K562 (cell line): ENCODE data around the gene YOD1. TPM values are rescaled to one million over a fixed set of nuclear protein-coding genes. Genes with fewer than 3 reads are reported as not detected.

Experiments used
- BRD9 ChIP-seq: fragments of 450-650 bp; IDR thresholded peaks from 2 replicates; pipeline ENCODE4 v1.6.1; 2018; ENCODE audit warnings: low read depth; ENCODE audit not compliant: partially characterized antibody
- DIDO1 ChIP-seq: fragments of 450-650 bp; IDR thresholded peaks from 2 replicates; pipeline ENCODE4 v1.6.1; 2016; ENCODE audit warnings: low read depth, missing biosample characterization, missing genetic modification characterization
- ELF4 ChIP-seq: fragments of 450-650 bp; formaldehyde crosslinking; IDR thresholded peaks from 2 replicates; pipeline ENCODE4 v1.4.0; 2022; ENCODE audit warnings: missing genetic modification characterization
- ETS2 ChIP-seq: IDR thresholded peaks from 2 replicates; pipeline ENCODE4 v1.6.1; 2016; ENCODE audit warnings: borderline replicate concordance, missing genetic modification characterization, mild to moderate bottlenecking, moderate library complexity, missing compliant biosample characterization; ENCODE audit not compliant: poor library complexity, severe bottlenecking
- ETV6 ChIP-seq, 3 experiments: fragments of 150-350 bp in 1 of 3; sonication (generic) in 1 of 3; formaldehyde crosslinking in 1 of 3; IDR thresholded peaks; 2 replicates each; pipeline versions ENCODE4 v1.6.1 to v1.8.0; 2014 to 2022; ENCODE audit warnings: borderline replicate concordance in 2 of 3, low read depth in 2 of 3, antibody characterized with exemption in 1 of 3, low read length in 1 of 3, mild to moderate bottlenecking in 1 of 3, missing genetic modification reagents in 1 of 3
- HMGXB4 ChIP-seq: sonication (generic); formaldehyde crosslinking; IDR thresholded peaks from 2 replicates; pipeline ENCODE4 v1.8.1; 2023; ENCODE audit warnings: mild to moderate bottlenecking, missing genetic modification reagents
- HNRNPK ChIP-seq: fragments of 200-400 bp; formaldehyde crosslinking; IDR thresholded peaks from one replicate; pipeline ENCODE4 v1.6.1; 2018; ENCODE audit warnings: mild to moderate bottlenecking, low read depth, low read length; ENCODE audit not compliant: poor library complexity, severe bottlenecking
- IRF2 ChIP-seq: sonication (generic); formaldehyde crosslinking; IDR thresholded peaks from 2 replicates; pipeline ENCODE4 v1.8.1; 2022; ENCODE audit warnings: mild to moderate bottlenecking, missing genetic modification reagents
- MCM2 ChIP-seq: fragments of 450-650 bp; IDR thresholded peaks from 2 replicates; pipeline ENCODE4 v1.6.1; 2017; ENCODE audit warnings: low read depth, mild to moderate bottlenecking
- NCOR1 ChIP-seq: fragments of 450-650 bp; IDR thresholded peaks from 2 replicates; pipeline ENCODE4 v1.6.1; 2016; ENCODE audit warnings: mild to moderate bottlenecking, moderate library complexity
- NKRF ChIP-seq: fragments of 450-650 bp; IDR thresholded peaks from 2 replicates; pipeline ENCODE4 v1.6.1; 2016; ENCODE audit warnings: borderline replicate concordance
- NR2C1 ChIP-seq, 2 experiments: fragments of 450-650 bp; IDR thresholded peaks; 2 replicates each; pipeline ENCODE4 v1.6.1; 2017; ENCODE audit warnings: mild to moderate bottlenecking in 2 of 2, antibody characterized with exemption in 1 of 2, inconsistent platforms in 1 of 2, missing compliant biosample characterization in 1 of 2, missing genetic modification characterization in 1 of 2
- PREB ChIP-seq: sonication (generic); formaldehyde crosslinking; IDR thresholded peaks from 2 replicates; pipeline ENCODE4 v1.8.1; 2023; ENCODE audit warnings: mild to moderate bottlenecking, missing genetic modification reagents
- RBM34 ChIP-seq: fragments of 200-400 bp; formaldehyde crosslinking; IDR thresholded peaks from 2 replicates; pipeline ENCODE4 v1.6.1; 2018; ENCODE audit warnings: low read length, borderline replicate concordance; ENCODE audit not compliant: insufficient read depth
- SP2 ChIP-seq: IDR thresholded peaks from 2 replicates; pipeline ENCODE4 v1.6.1; 2011; ENCODE audit warnings: mild to moderate bottlenecking, low read depth, low read length, moderate library complexity; ENCODE audit not compliant: poor library complexity, severe bottlenecking; ENCODE audit errors: extremely low read depth
- SRF ChIP-seq, 2 experiments: fragments of 250-450, 450-650 bp in 1 of 2; sonication (Bioruptor Pico) in 1 of 2; sonication (generic) in 1 of 2; formaldehyde crosslinking; IDR thresholded peaks; 2 replicates each; pipeline versions ENCODE4 v1.5.0 to v1.5.1; 2020 to 2022; ENCODE audit warnings: mild to moderate bottlenecking in 1 of 2, missing genetic modification reagents in 1 of 2
- TBP ChIP-seq: optimal IDR thresholded peaks from 2 replicates; pipeline ENCODE3; 2011; ENCODE audit warnings: low read depth, low read length, improper control_type of control experiment
- ZBTB2 ChIP-seq: fragments of 450-650 bp; IDR thresholded peaks from 2 replicates; pipeline ENCODE4 v1.6.1; 2016; ENCODE audit warnings: antibody characterized with exemption
- ZKSCAN8 ChIP-seq: fragments of 200-800 bp; sonication (Bioruptor generic); IDR thresholded peaks from 2 replicates; pipeline ENCODE4 v1.6.1; 2016; ENCODE audit warnings: missing genetic modification characterization, missing compliant biosample characterization
- ZNF174 ChIP-seq: fragments of 250-450 bp; sonication (Bioruptor Pico); IDR thresholded peaks from 2 replicates; pipeline ENCODE4 v1.4.0; 2020; ENCODE audit warnings: mild to moderate bottlenecking
- ZNF347 ChIP-seq: fragments of 450-650 bp; formaldehyde crosslinking; IDR thresholded peaks from 2 replicates; pipeline ENCODE4 v1.4.0; 2020; ENCODE audit warnings: low read depth, mild to moderate bottlenecking, moderate library complexity
- polyA plus RNA-seq, 8 experiments: library from polyadenylated mRNA; depleted of rRNA in 4 of 8; stranded (reverse) in 5 of 8; unstranded in 3 of 8; fragments of >200 nt; fragmentation: Nextera tagmentation in 2 of 8; fragmentation: Illumina TruSeq in 1 of 8; extraction: Ambion mirVana in 2 of 8; extraction: Trizol in 1 of 8; gene quantifications; 2 replicates each; pipeline versions ENCODE4 v1.2.1 to v1.2.3, GENCODE V29; 2011 to 2014; ENCODE audit warnings: inconsistent platforms in 1 of 8, missing spikeins in 1 of 8
- total RNA-seq, 7 experiments: library from RNA; depleted of rRNA in 6 of 7; stranded (reverse); fragments of >200 nt in 6 of 7; fragmentation: Illumina TruSeq in 2 of 7; extraction: Trizol in 2 of 7; gene quantifications; 2 replicates each; pipeline versions ENCODE4 v1.2.1 to v1.2.3, GENCODE V29; 2011 to 2021; ENCODE audit warnings: low replicate concordance in 1 of 7

Gene YOD1
- total and polyA plus RNA-seq, 9 of the 15 experiments (the other 6 are each of a cell fraction or from before 2014, with no cell fraction given): 18.2 to 78.1 (median 46.9) TPM

GRCh38 chr1:207025146-207025880 lies 25.7 kb downstream of the YOD1 start (continued):
- TF ChIP-seq NKRF (no peak), BRD9 (no peak), MCM2 (no peak), ZNF174 (CRISPR knock-in tag) (peak; percentile 77; the same call in 1 of the 2 replicates), IRF2 (CRISPR knock-in tag) (no peak), RBM34 (no peak), HMGXB4 (no peak), SRF (CRISPR knock-in tag; IDR thresholded peaks at IDR 0.05) (no peak), ELF4 (CRISPR knock-in tag) (no peak), DIDO1 (no peak), ETV6 (IDR thresholded peaks at IDR 0.05; ENCODE audit: borderline replicate concordance in 1 of 2, low read depth in 2 of 2, low read length in 1 of 2) (no peak), ETV6 (CRISPR knock-in tag; IDR thresholded peaks at IDR 0.05; ENCODE audit: borderline replicate concordance) (no peak), ZNF347 (CRISPR knock-in tag) (no peak), ZKSCAN8 (CRISPR knock-in tag) (no peak), SP2 (no peak), ETS2 (tag) (no peak), HNRNPK (no peak), PREB (CRISPR knock-in tag) (0 out of 2 replicates have a peak, but pooled peaks have one; percentile 71), TBP (peak; percentile 1), NCOR1 (no peak), NR2C1 (IDR thresholded peaks at IDR 0.05) (no peak), NR2C1 (tag; IDR thresholded peaks at IDR 0.05) (peak; percentile 51; the same call in 1 of the 2 replicates), ZBTB2 (no peak)
